H9 (cell line): ENCODE measurements around the gene PTCH1. TPM values are rescaled to one million over a fixed set of nuclear protein-coding genes. Genes with fewer than 3 reads are reported as not detected.

Experiments used
- DNase-seq: peaks from one replicate; pipeline ENCODE4 v3.0.0-alpha.2; 2017
- H2AFZ ChIP-seq: one replicate; pipeline ENCODE4 v1.6.1; 2013; ENCODE audit warnings: mild to moderate bottlenecking, low read length, control low read depth, moderate library complexity
- H2AK5ac ChIP-seq: 2 replicates; pipeline ENCODE4 v1.6.1; 2013; ENCODE audit warnings: low read length, control low read depth, mixed read lengths; ENCODE audit not compliant: insufficient read length
- H2BK120ac ChIP-seq: one replicate; pipeline ENCODE4 v1.6.1; 2013; ENCODE audit warnings: low read depth, mild to moderate bottlenecking, low read length, control low read depth, inconsistent platforms; ENCODE audit not compliant: poor library complexity, severe bottlenecking
- H2BK12ac ChIP-seq: 2 replicates; pipeline ENCODE4 v1.6.1; 2013; ENCODE audit warnings: low read length, control low read depth, mixed read lengths, low read depth; ENCODE audit not compliant: insufficient read length
- H2BK15ac ChIP-seq: 2 replicates; pipeline ENCODE4 v1.6.1; 2013; ENCODE audit warnings: low read depth, low read length, control low read depth
- H2BK20ac ChIP-seq: one replicate; pipeline ENCODE4 v1.6.1; 2013; ENCODE audit warnings: low read depth, mild to moderate bottlenecking, low read length, control low read depth, inconsistent platforms; ENCODE audit not compliant: poor library complexity, severe bottlenecking
- H2BK5ac ChIP-seq: 2 replicates; pipeline ENCODE4 v1.6.1; 2013; ENCODE audit warnings: low read length, control low read depth, mixed read lengths; ENCODE audit not compliant: insufficient read length
- H3K14ac ChIP-seq: 2 replicates; pipeline ENCODE4 v1.6.1; 2013; ENCODE audit warnings: low read length, control low read depth; ENCODE audit not compliant: insufficient read depth
- H3K18ac ChIP-seq: 2 replicates; pipeline ENCODE4 v1.6.1; 2013; ENCODE audit warnings: low read depth, mild to moderate bottlenecking, mixed read lengths, low read length, control low read depth; ENCODE audit not compliant: insufficient read length
- H3K23ac ChIP-seq: 2 replicates; pipeline ENCODE4 v1.6.1; 2013; ENCODE audit warnings: low read length, control low read depth, mixed read lengths, low read depth; ENCODE audit not compliant: insufficient read length
- H3K23me2 ChIP-seq: 2 replicates; pipeline ENCODE4 v1.6.1; 2013; ENCODE audit warnings: low read depth, mild to moderate bottlenecking, mixed read lengths, low read length, control low read depth; ENCODE audit not compliant: insufficient read length, poor library complexity, severe bottlenecking
- H3K27ac ChIP-seq: 2 replicates; pipeline ENCODE4 v1.5.1; 2013; ENCODE audit warnings: low read length, control low read depth, mixed read lengths, low read depth; ENCODE audit not compliant: insufficient read length
- H3K27me3 ChIP-seq: 2 replicates; pipeline ENCODE4 v1.6.1; 2013; ENCODE audit warnings: low read length, control low read depth, inconsistent platforms; ENCODE audit not compliant: insufficient read depth
- H3K4ac ChIP-seq: 2 replicates; pipeline ENCODE4 v1.6.1; 2013; ENCODE audit warnings: low read depth, mild to moderate bottlenecking, control low read depth, inconsistent platforms, low read length, moderate library complexity
- H3K4me1 ChIP-seq: 2 replicates; pipeline ENCODE4 v1.6.1; 2013; ENCODE audit warnings: low read length, control low read depth, inconsistent platforms; ENCODE audit not compliant: insufficient read depth
- H3K4me2 ChIP-seq: 2 replicates; pipeline ENCODE4 v1.6.1; 2013; ENCODE audit warnings: low read length, control low read depth, mixed read lengths; ENCODE audit not compliant: insufficient read length, insufficient read depth
- H3K56ac ChIP-seq: 2 replicates; pipeline ENCODE4 v1.6.1; 2013; ENCODE audit warnings: low read depth, mild to moderate bottlenecking, mixed read lengths, low read length, control low read depth; ENCODE audit not compliant: insufficient read length
- H3K79me1 ChIP-seq: 2 replicates; pipeline ENCODE4 v1.6.1; 2013; ENCODE audit warnings: low read depth, mild to moderate bottlenecking, moderate library complexity, low read length, control low read depth, inconsistent platforms; ENCODE audit not compliant: insufficient read depth, poor library complexity, severe bottlenecking
- H3K79me2 ChIP-seq: 2 replicates; pipeline ENCODE4 v1.6.1; 2013; ENCODE audit warnings: low read length, control low read depth, inconsistent platforms; ENCODE audit not compliant: insufficient read depth
- H3K9ac ChIP-seq: 2 replicates; pipeline ENCODE4 v1.6.1; 2013; ENCODE audit warnings: low read length, control low read depth, mixed read lengths; ENCODE audit not compliant: insufficient read length; ENCODE audit errors: extremely low read depth
- H3K9me3 ChIP-seq: one replicate; pipeline ENCODE4 v1.6.1; 2013; ENCODE audit warnings: low read depth, low read length, inconsistent platforms; ENCODE audit not compliant: control insufficient read depth
- H3T11ph ChIP-seq: one replicate; pipeline ENCODE4 v1.6.1; 2013; ENCODE audit warnings: mild to moderate bottlenecking, low read length, control low read depth, inconsistent platforms
- H4K20me1 ChIP-seq: one replicate; pipeline ENCODE4 v1.6.1; 2013; ENCODE audit not compliant: control insufficient read depth, insufficient read length, insufficient read depth
- H4K5ac ChIP-seq: 2 replicates; pipeline ENCODE4 v1.6.1; 2013; ENCODE audit warnings: low read depth, mild to moderate bottlenecking, mixed read lengths, low read length, control low read depth; ENCODE audit not compliant: insufficient read length
- H4K8ac ChIP-seq: replicated peaks from 2 replicates; pipeline ENCODE4 v1.6.1; 2013; ENCODE audit warnings: low read length, control low read depth, mixed read lengths, low read depth; ENCODE audit not compliant: insufficient read length
- H4K91ac ChIP-seq: 2 replicates; pipeline ENCODE4 v1.6.1; 2013; ENCODE audit warnings: low read depth, mild to moderate bottlenecking, moderate library complexity, mixed read lengths, low read length, control low read depth; ENCODE audit not compliant: insufficient read length
- H3K27ac Mint-ChIP-seq, 3 experiments: 2 replicates in 2 of 3; 3 replicates in 1 of 3; pipeline ENCODE4 v1.8.0; 2020 to 2021; ENCODE audit warnings: mixed read lengths in 3 of 3, mild to moderate bottlenecking in 1 of 3, moderate library complexity in 1 of 3
- H3K27me3 Mint-ChIP-seq: 2 replicates; pipeline ENCODE4 v1.8.0; 2021; ENCODE audit warnings: low read depth, mild to moderate bottlenecking, moderate library complexity, mixed read lengths
- H3K36me3 Mint-ChIP-seq, 3 experiments: 2 replicates in 2 of 3; 3 replicates in 1 of 3; pipeline ENCODE4 v1.8.0; 2020 to 2021; ENCODE audit warnings: low read depth in 3 of 3, mixed read lengths in 3 of 3; ENCODE audit not compliant: insufficient read depth in 1 of 3
- H3K4me1 Mint-ChIP-seq, 2 experiments: 2 replicates each; pipeline ENCODE4 v1.8.0; 2020; ENCODE audit warnings: mixed read lengths in 2 of 2
- H3K4me3 Mint-ChIP-seq, 2 experiments: 2 replicates in 1 of 2; 3 replicates in 1 of 2; pipeline ENCODE4 v1.8.0; 2020 to 2021; ENCODE audit warnings: mild to moderate bottlenecking in 2 of 2, mixed read lengths in 2 of 2, moderate library complexity in 1 of 2
- H3K9me3 Mint-ChIP-seq, 2 experiments: 2 replicates in 1 of 2; 3 replicates in 1 of 2; pipeline ENCODE4 v1.8.0; 2020; ENCODE audit warnings: mild to moderate bottlenecking in 2 of 2, mixed read lengths in 2 of 2, moderate library complexity in 1 of 2
- CTCF ChIP-seq: fragments of 200-600 bp; sonication (generic); conservative IDR thresholded peaks from 3 replicates; pipeline ENCODE4 v1.8.0; 2021; ENCODE audit warnings: antibody characterized with exemption, mild to moderate bottlenecking
- WGBS: extraction: QIAGEN DNeasy Blood & Tissue Kit; methylation state at CpG from one replicate; pipeline ENCODE4 v1.1.7; 2013; ENCODE audit warnings: missing lambda C conversion rate, low lambda C conversion rate, mixed read lengths; ENCODE audit not compliant: insufficient read length; ENCODE audit errors: extremely low coverage; 5-methylcytosine and 5-hydroxymethylcytosine counted together
- total RNA-seq: library from RNA; stranded (reverse); gene quantifications from 2 replicates; pipeline ENCODE4 v1.2.1, GENCODE V29; 2021

PTCH1 gene
- total RNA-seq, 1 experiment from 2014 or later: 9.1 TPM

- no peak overlapping the region for H3T11ph ChIP-seq
- no peak overlapping the region for H3K56ac ChIP-seq
- no peak overlapping the region for H2BK12ac ChIP-seq
- H2BK5ac ChIP-seq: no peak overlapping the region
- H3K14ac ChIP-seq: no peak overlapping the region
- H3K79me1 ChIP-seq: no peaks in the 10 kb centered on the region
- Mint-ChIP-seq H3K9me3 (no peaks in the 10 kb centered on the region), H3K27ac (no peak overlapping the region), H3K4me3 (no peak overlapping the region), H3K4me1 (peaks cover 47 to 54% of the 10 kb centered on the region in 2 experiments), H3K36me3 (peaks cover 0 to 4% (median 0%) of the 10 kb centered on the region in 3 experiments; a peak in 2 of 7 replicates), H3K27me3 (peaks cover 4% of the 10 kb centered on the region)
- no peak for TF ChIP-seq CTCF
- H4K91ac ChIP-seq: no peak overlapping the region
- H2BK120ac ChIP-seq: no peak overlapping the region
- H3K9ac ChIP-seq: no peak overlapping the region
- H3K4ac ChIP-seq: no peak overlapping the region
- peaks cover 3% of the 10 kb centered on the region; the same call in 1 of the 2 replicates for H3K79me2 ChIP-seq
- H4K5ac ChIP-seq: no peak overlapping the region
- no peaks in the 10 kb centered on the region for H4K20me1 ChIP-seq
- no peak overlapping the region for H4K8ac ChIP-seq
- H3K18ac ChIP-seq: no peak overlapping the region
- peaks cover 21% of the 10 kb centered on the region for H3K4me1 ChIP-seq
- H2AFZ ChIP-seq: no peak overlapping the region
- no peak overlapping the region for H3K4me2 ChIP-seq
- H2BK20ac ChIP-seq: no peak overlapping the region
- no peak overlapping the region for H2AK5ac ChIP-seq
- H2BK15ac ChIP-seq: no peak overlapping the region
- no peak overlapping the region for H3K27ac ChIP-seq
- H3K27me3 ChIP-seq: no peaks in the 10 kb centered on the region
- WGBS: no CpG with 5 or more reads among the region's 26 CpGs
- no peaks in the 10 kb centered on the region for H3K23me2 ChIP-seq
- H3K23ac ChIP-seq: no peak overlapping the region
- no peaks in the 10 kb centered on the region for H3K9me3 ChIP-seq
- DNase-seq: no peak
Measured at GRCh38 chr9:95494022-95494415, 22.8 kb downstream of the PTCH1 start.
